Trophoblast cell (in vitro differentiated cells and primary cell): ENCODE results near the gene UQCR11.
A peak's percentile ranks its signal among the peaks of the same experiment; 100 is the strongest.

Experiments used
- DNase-seq, 2 donors: peaks; one replicate each; pipeline ENCODE4 v3.0.0-alpha.2; 2016
- H2AFZ ChIP-seq: 2 replicates; pipeline ENCODE4 v1.6.1; 2013; ENCODE audit warnings: low read length, moderate library complexity, mild to moderate bottlenecking; ENCODE audit not compliant: insufficient read depth, poor library complexity
- H2AK5ac ChIP-seq: 2 replicates; pipeline ENCODE4 v1.6.1; 2013; ENCODE audit warnings: mild to moderate bottlenecking, low read length
- H2BK120ac ChIP-seq: 2 replicates; pipeline ENCODE4 v1.6.1; 2013; ENCODE audit warnings: low read length, mild to moderate bottlenecking, moderate library complexity; ENCODE audit not compliant: insufficient read depth, poor library complexity
- H2BK12ac ChIP-seq: 2 replicates; pipeline ENCODE4 v1.6.1; 2013; ENCODE audit warnings: mild to moderate bottlenecking, low read length, moderate library complexity
- H2BK5ac ChIP-seq: 2 replicates; pipeline ENCODE4 v1.6.1; 2013; ENCODE audit warnings: low read length, low read depth, moderate library complexity, mild to moderate bottlenecking; ENCODE audit not compliant: poor library complexity
- H3K14ac ChIP-seq: 2 replicates; pipeline ENCODE4 v1.6.1; 2013; ENCODE audit warnings: mild to moderate bottlenecking, low read length
- H3K18ac ChIP-seq: 2 replicates; pipeline ENCODE4 v1.6.1; 2013; ENCODE audit warnings: mild to moderate bottlenecking, low read length
- H3K23ac ChIP-seq: 2 replicates; pipeline ENCODE4 v1.6.1; 2013; ENCODE audit warnings: low read length
- H3K27ac ChIP-seq: 2 replicates; pipeline ENCODE4 v1.5.1; 2013; ENCODE audit warnings: low read depth, mild to moderate bottlenecking, inconsistent platforms, low read length, moderate library complexity
- H3K27me3 ChIP-seq: 2 replicates; pipeline ENCODE4 v1.6.1; 2013; ENCODE audit warnings: inconsistent platforms, mild to moderate bottlenecking, low read length, moderate library complexity; ENCODE audit not compliant: insufficient read depth
- H3K36me3 ChIP-seq, 2 experiments: 1 replicate in 1 of 2; 2 replicates in 1 of 2; pipeline ENCODE4 v1.6.1; 2013; ENCODE audit warnings: low read length in 2 of 2, mild to moderate bottlenecking in 2 of 2, moderate library complexity in 1 of 2; ENCODE audit not compliant: insufficient read depth in 2 of 2, control insufficient read depth in 1 of 2
- H3K4ac ChIP-seq: 2 replicates; pipeline ENCODE4 v1.6.1; 2013; ENCODE audit warnings: low read depth, mild to moderate bottlenecking, low read length, moderate library complexity
- H3K4me1 ChIP-seq, 2 experiments: 1 replicate in 1 of 2; 2 replicates in 1 of 2; pipeline ENCODE4 v1.6.1; 2013; ENCODE audit warnings: low read length in 2 of 2, mild to moderate bottlenecking in 2 of 2, moderate library complexity in 1 of 2; ENCODE audit not compliant: insufficient read depth in 2 of 2, control insufficient read depth in 1 of 2
- H3K4me2 ChIP-seq: 2 replicates; pipeline ENCODE4 v1.6.1; 2013; ENCODE audit warnings: inconsistent platforms, mild to moderate bottlenecking, low read length, moderate library complexity
- H3K4me3 ChIP-seq: 2 replicates; pipeline ENCODE4 v1.5.1; 2013; ENCODE audit warnings: mild to moderate bottlenecking, low read depth, low read length, inconsistent platforms
- H3K79me1 ChIP-seq: one replicate; pipeline ENCODE4 v1.6.1; 2013; ENCODE audit warnings: low read length
- H3K79me2 ChIP-seq: 2 replicates; pipeline ENCODE4 v1.6.1; 2013; ENCODE audit warnings: low read length, mild to moderate bottlenecking; ENCODE audit not compliant: control insufficient read depth, insufficient read depth, poor library complexity
- H3K9ac ChIP-seq: 2 replicates; pipeline ENCODE4 v1.6.1; 2013; ENCODE audit warnings: mild to moderate bottlenecking, low read length
- H3K9me3 ChIP-seq: 2 replicates; pipeline ENCODE4 v1.6.1; 2013; ENCODE audit warnings: low read depth, mild to moderate bottlenecking, control low read depth, inconsistent platforms, low read length; ENCODE audit not compliant: insufficient read depth
- H4K12ac ChIP-seq: 2 replicates; pipeline ENCODE4 v1.6.1; 2013; ENCODE audit warnings: low read depth, mild to moderate bottlenecking, low read length, moderate library complexity
- H4K8ac ChIP-seq: 2 replicates; pipeline ENCODE4 v1.6.1; 2013; ENCODE audit warnings: low read depth, mild to moderate bottlenecking, low read length, moderate library complexity
- H4K91ac ChIP-seq: one replicate; pipeline ENCODE4 v1.6.1; 2013; ENCODE audit warnings: low read depth, mild to moderate bottlenecking, low read length, moderate library complexity
- WGBS: extraction: QIAGEN DNeasy Blood & Tissue Kit; methylation state at CpG from one replicate; pipeline ENCODE4 v1.1.7; 2013; ENCODE audit warnings: missing lambda C conversion rate; ENCODE audit not compliant: insufficient read length, insufficient coverage; ENCODE audit errors: extremely low coverage; 5-methylcytosine and 5-hydroxymethylcytosine counted together

The UQCR11 gene

GRCh38 chr19:1582201-1582600 lies 23.1 kb downstream of the UQCR11 start:
- Histone ChIP-seq H2AK5ac (no peak overlapping the region), H3K18ac (no peak overlapping the region), H3K79me1 (no peaks in the 10 kb centered on the region), H3K4me2 (no peak overlapping the region), H3K36me3 (peaks cover 73% of the 10 kb centered on the region in 2 experiments), H2BK12ac (no peak overlapping the region), H3K4me3 (no peak overlapping the region), H4K12ac (no peak overlapping the region), H4K8ac (no peak overlapping the region), H2BK120ac (no peak overlapping the region), H3K4ac (no peak overlapping the region), H3K9me3 (peaks cover 4% of the 10 kb centered on the region), H3K9ac (no peak overlapping the region), H3K79me2 (peaks cover 2% of the 10 kb centered on the region), H2BK5ac (peak overlapping the region; percentile 24), H3K4me1 (peaks cover 4 to 5% of the 10 kb centered on the region in 2 experiments), H3K27ac (no peak overlapping the region), H2AFZ (no peak overlapping the region), H4K91ac (peak overlapping the region; percentile 25), H3K27me3 (no peaks in the 10 kb centered on the region), H3K14ac (no peak overlapping the region), H3K23ac (no peak overlapping the region)
- peak; percentile 96 to 97 for DNase-seq
- WGBS, result no CpG with 5 or more reads among the region's 9 CpGs

GRCh38 chr19:1580957-1581356 lies 24.3 kb downstream of the UQCR11 start:
- Histone ChIP-seq H2AK5ac (no peak overlapping the region), H3K9me3 (peaks cover 4% of the 10 kb centered on the region), H2BK120ac (no peak overlapping the region), H3K27ac (no peak overlapping the region), H4K91ac (peak overlapping the region; percentile 3), H3K14ac (no peak overlapping the region), H3K79me1 (no peaks in the 10 kb centered on the region), H3K27me3 (no peaks in the 10 kb centered on the region), H3K18ac (peak overlapping the region; percentile 25), H3K4me3 (no peak overlapping the region), H3K4me2 (no peak overlapping the region), H4K12ac (no peak overlapping the region), H3K4me1 (peaks cover 0 to 4% of the 10 kb centered on the region in 2 experiments), H3K9ac (no peak overlapping the region), H2BK5ac (no peak overlapping the region), H3K79me2 (no peaks in the 10 kb centered on the region), H2AFZ (no peak overlapping the region), H4K8ac (no peak overlapping the region), H2BK12ac (no peak overlapping the region), H3K23ac (no peak overlapping the region), H3K4ac (no peak overlapping the region), H3K36me3 (peaks cover 80 to 82% of the 10 kb centered on the region in 2 experiments)
- WGBS, result no CpG with 5 or more reads among the region's 22 CpGs
- DNase-seq, result no peak

GRCh38 chr19:1580382-1580781 lies 24.9 kb downstream of the UQCR11 start:
- Histone ChIP-seq H3K27me3 (no peaks in the 10 kb centered on the region), H3K14ac (no peak overlapping the region), H3K79me1 (no peaks in the 10 kb centered on the region), H4K12ac (no peak overlapping the region), H2AK5ac (no peak overlapping the region), H2BK120ac (no peak overlapping the region), H3K27ac (no peak overlapping the region), H3K18ac (no peak overlapping the region), H2BK5ac (no peak overlapping the region), H3K79me2 (no peaks in the 10 kb centered on the region), H2BK12ac (no peak overlapping the region), H3K9ac (no peak overlapping the region), H3K4me3 (no peak overlapping the region), H2AFZ (no peak overlapping the region), H4K8ac (no peak overlapping the region), H3K4me2 (no peak overlapping the region), H4K91ac (peak overlapping the region; percentile 3), H3K36me3 (peaks cover 80 to 81% of the 10 kb centered on the region in 2 experiments), H3K23ac (no peak overlapping the region), H3K9me3 (peaks cover 4% of the 10 kb centered on the region), H3K4ac (no peak overlapping the region), H3K4me1 (no peaks in the 10 kb centered on the region)
- no peak for DNase-seq
- WGBS, result no CpG with 5 or more reads among the region's 20 CpGs

- Histone ChIP-seq H2BK5ac (no peak overlapping the region), H4K12ac (peak overlapping the region; percentile 12), H3K23ac (no peak overlapping the region), H2AFZ (no peak overlapping the region), H3K4me1 (no peaks in the 10 kb centered on the region), H3K4me3 (no peak overlapping the region), H3K79me2 (no peaks in the 10 kb centered on the region), H3K79me1 (no peaks in the 10 kb centered on the region), H3K9ac (no peak overlapping the region), H2AK5ac (no peak overlapping the region), H3K27me3 (no peaks in the 10 kb centered on the region), H3K4me2 (no peak overlapping the region), H3K14ac (no peak overlapping the region), H3K9me3 (peaks cover 4% of the 10 kb centered on the region), H3K27ac (no peak overlapping the region), H2BK12ac (no peak overlapping the region), H2BK120ac (no peak overlapping the region), H3K36me3 (peaks cover 71 to 72% of the 10 kb centered on the region in 2 experiments), H4K8ac (no peak overlapping the region), H3K4ac (no peak overlapping the region), H3K18ac (no peak overlapping the region), H4K91ac (no peak overlapping the region)
- no peak for DNase-seq
- no CpG with 5 or more reads among the region's 20 CpGs for WGBS
Measured at GRCh38 chr19:1579222-1579621, 26.0 kb downstream of the UQCR11 start.
